ENCODE results near the gene OR1F1. TPM values are rescaled to one million over a fixed set of nuclear protein-coding genes. Genes with fewer than 3 reads are reported as not detected.
"Not testable (repeated sequence)": the region's sequence is repeated elsewhere in the genome, so short reads cannot be mapped to it uniquely, and the experiment has no call there.

Gene OR1F1
- total RNA-seq, 1 donor from 2014 or later, result not detected

- DNase-seq (ENCODE audit: low read depth), result peak; percentile 85
Measured at GRCh38 chr16:3150346-3151218, 37.4 kb upstream of the OR1F1 start.

- DNase-seq (ENCODE audit: low read depth), result no peak
Measured at GRCh38 chr16:3152027-3152276, 36.1 kb upstream of the OR1F1 start.

GRCh38 chr16:3152277-3152990, 35.6 kb upstream of the OR1F1 start:
- DNase-seq (ENCODE audit: low read depth), result peak; percentile 77

- no peak for DNase-seq (ENCODE audit: low read depth)
Measured at GRCh38 chr16:3152991-3153368, 35.0 kb upstream of the OR1F1 start.

- no peak for DNase-seq (ENCODE audit: low read depth)
Measured at GRCh38 chr16:3155181-3155580, 32.8 kb upstream of the OR1F1 start.

- DNase-seq (ENCODE audit: low read depth), result no peak
Measured at GRCh38 chr16:3155972-3156371, 32.0 kb upstream of the OR1F1 start.

GRCh38 chr16:3157229-3158025, 30.6 kb upstream of the OR1F1 start:
- peak; percentile 87 for DNase-seq (ENCODE audit: low read depth)

GRCh38 chr16:3158026-3158509, 29.9 kb upstream of the OR1F1 start:
- no peak for DNase-seq (ENCODE audit: low read depth)

- peak; percentile 74 for DNase-seq (ENCODE audit: low read depth)
Measured at GRCh38 chr16:3158510-3159314, 29.3 kb upstream of the OR1F1 start.

- no peak for DNase-seq (ENCODE audit: low read depth)
Measured at GRCh38 chr16:3161235-3162018, 26.6 kb upstream of the OR1F1 start.

GRCh38 chr16:3164121-3164991, 23.6 kb upstream of the OR1F1 start:
- no peak for DNase-seq (ENCODE audit: low read depth)

GRCh38 chr16:3165111-3165822, 22.7 kb upstream of the OR1F1 start:
- no peak for DNase-seq (ENCODE audit: low read depth)

- no peak for DNase-seq (ENCODE audit: low read depth)
Measured at GRCh38 chr16:3166505-3166886, 21.5 kb upstream of the OR1F1 start.

- DNase-seq (ENCODE audit: low read depth), result not testable (repeated sequence)
Measured at GRCh38 chr16:3168729-3169128, 19.3 kb upstream of the OR1F1 start.

- no peak for DNase-seq (ENCODE audit: low read depth)
Measured at GRCh38 chr16:3170440-3171180, 17.4 kb upstream of the OR1F1 start.

GRCh38 chr16:3171181-3171854, 16.7 kb upstream of the OR1F1 start:
- DNase-seq (ENCODE audit: low read depth), result no peak

GRCh38 chr16:3171855-3172593, 16.0 kb upstream of the OR1F1 start:
- no peak for DNase-seq (ENCODE audit: low read depth)
